NCI-H2196 (cell line): ENCODE results near the gene PDP2.

Source experiments
- DNase-seq: peaks from one replicate; lab custom pipeline; 2025; ENCODE audit not compliant: unreplicated experiment; lab: John Stamatoyannopoulos, UW

The PDP2 gene

GRCh38 chr16:66903544-66904427 is 23.5 kb downstream of the PDP2 start:
- no peak for DNase-seq

GRCh38 chr16:66904428-66904845 is 24.1 kb downstream of the PDP2 start:
- DNase-seq = no peak

DNA sequence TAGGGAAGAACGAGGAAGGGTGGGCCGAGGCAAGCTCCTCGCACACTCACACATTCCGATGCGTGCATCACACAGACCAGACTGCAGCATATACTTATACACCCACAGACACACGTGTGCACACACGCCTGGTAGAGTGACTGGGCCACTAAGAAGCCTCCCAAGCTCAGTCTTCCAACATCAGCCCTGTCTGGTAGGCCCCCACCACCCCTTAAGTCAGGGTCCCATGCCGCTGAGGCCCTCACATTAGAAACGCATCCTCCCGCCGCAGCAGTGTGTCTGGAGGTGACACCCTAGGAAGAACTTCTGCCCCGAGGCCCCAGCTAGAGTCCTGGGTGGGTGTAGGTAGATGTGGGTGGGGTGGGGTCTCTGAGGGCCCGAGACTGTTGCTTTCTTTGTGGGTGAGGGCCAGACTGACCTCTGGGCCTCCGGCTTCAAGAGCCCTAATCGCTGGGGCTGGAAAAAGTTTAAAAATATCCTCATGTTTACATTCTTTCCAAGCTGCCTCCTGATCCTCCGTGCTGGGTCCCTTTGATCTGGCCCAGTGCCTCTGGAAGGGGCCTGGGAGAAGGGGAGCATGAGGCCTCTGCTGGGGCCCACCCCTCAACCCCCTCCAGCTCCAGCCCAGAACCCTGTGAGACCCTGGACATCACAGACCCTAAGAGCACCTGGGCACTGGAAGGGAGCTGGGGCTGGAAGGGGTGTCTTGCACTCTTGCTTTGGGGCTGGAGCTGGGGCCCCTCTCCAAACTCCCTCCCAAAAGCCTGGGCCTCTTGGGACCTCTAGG is 24.7 kb downstream of the PDP2 start:
- DNase-seq = no peak

DNA sequence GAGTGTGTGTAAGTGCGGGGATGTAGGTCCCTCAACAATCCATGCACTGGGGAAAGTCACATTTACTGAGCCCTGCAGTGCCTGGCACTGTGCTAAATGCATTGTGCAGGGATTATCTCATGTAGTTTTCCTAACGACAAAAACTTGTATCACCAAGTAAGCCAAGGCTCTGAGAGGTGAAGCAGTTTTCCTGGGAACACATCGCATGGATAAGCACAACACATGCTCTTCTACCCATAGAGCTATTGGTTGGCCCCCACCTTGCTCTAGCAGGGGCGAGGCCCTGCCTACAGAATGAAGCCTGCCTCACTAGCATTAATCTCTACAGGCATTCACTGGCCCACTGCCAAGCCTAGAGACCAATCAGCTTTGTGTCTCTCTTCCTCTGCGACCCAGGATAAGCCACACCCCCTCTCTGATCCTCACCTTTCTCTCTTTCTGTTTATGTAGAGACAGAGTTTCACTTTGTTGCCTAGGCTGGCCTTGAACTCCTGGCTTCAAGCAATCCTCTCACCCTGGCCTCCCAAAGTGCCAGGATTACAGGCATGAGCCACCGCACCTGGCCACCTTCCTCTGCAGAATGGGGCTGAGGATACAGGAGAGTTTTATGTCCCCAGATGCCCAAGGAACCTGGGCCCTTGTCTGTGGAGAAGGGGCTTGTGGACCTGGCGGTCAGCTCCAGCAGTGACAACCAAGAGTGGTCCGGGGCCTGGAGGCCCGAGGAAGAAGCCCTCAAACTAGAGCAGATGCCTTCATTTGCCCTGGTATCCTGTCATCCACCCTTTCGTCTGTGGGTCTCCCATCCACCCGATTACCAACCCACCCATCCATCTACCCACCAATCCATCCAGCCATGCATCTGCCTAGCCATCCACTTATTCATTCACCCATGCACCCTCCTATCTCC is 25.6 kb downstream of the PDP2 start:
- peak; percentile 35 for DNase-seq

DNA sequence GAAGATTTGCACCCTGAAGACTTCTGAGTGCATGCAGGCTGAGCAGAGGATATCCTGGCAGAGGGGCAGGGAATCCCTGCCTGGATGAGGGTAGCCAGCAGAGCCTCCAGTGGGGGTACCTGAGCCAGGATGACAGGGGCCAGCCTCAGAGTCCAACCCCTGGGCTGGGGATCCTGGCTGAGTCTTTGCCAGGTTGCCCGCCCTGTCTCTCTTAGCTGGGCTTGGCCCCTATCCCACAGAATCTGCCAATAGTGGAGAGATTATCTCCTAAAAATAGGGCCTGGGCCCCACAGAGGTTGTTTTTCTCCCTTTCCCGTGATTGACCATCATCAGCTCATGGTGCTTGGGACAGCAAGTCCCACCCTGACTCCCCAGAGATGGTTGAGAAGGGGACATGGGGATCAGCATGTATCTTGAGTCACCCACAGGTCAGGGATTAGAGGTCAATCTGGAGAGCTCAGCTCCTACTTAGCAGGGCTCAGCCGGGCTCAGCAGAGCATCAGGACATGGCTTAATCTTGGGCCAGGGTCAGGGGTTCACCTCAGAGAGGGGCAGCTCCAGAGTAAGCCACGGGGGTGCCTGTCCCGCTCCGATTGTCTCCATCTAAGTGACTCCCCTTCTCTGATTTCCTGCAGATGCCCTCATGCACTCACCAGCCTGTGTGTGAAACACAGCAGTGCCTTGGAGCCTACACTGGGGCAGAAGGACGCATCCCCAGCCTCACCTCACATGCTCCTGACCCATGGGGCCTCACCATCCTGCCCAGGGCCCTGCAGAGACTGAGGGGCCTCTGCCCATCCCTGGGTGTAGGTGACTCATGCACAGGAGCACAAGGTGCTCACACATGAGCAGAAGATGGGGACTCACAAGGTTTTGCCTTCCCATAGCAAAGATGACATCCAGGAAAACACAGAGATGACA is 26.9 kb downstream of the PDP2 start:
- no peak for DNase-seq

- DNase-seq = no peak
Measured at GRCh38 chr16:66908116-66908515, 27.8 kb downstream of the PDP2 start.

- no peak for DNase-seq
Measured at GRCh38 chr16:66908762-66909559, 28.6 kb downstream of the PDP2 start.

GRCh38 chr16:66910175-66910940 is 30.0 kb downstream of the PDP2 start:
- DNase-seq = no peak

DNA sequence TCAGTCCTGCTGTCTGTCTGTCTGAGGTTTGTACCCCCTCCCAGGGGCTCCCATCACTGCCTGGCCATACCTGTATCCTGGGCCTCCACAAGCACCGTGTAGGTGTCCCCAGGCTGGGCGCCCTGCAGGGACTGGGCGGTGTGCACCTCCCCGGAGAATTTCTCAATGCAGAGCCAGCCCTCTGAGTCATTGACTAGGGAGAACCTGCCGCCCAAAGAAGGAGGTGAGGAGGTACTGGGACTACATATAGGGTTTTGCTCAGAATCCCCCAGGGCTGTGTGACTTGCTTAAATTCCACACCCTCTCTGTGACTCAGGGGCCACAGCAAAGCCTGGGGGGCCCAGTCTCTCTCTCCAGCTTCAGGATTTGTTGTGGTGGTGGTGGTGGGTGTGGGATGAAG is 30.8 kb downstream of the PDP2 start:
- DNase-seq = no peak

DNA sequence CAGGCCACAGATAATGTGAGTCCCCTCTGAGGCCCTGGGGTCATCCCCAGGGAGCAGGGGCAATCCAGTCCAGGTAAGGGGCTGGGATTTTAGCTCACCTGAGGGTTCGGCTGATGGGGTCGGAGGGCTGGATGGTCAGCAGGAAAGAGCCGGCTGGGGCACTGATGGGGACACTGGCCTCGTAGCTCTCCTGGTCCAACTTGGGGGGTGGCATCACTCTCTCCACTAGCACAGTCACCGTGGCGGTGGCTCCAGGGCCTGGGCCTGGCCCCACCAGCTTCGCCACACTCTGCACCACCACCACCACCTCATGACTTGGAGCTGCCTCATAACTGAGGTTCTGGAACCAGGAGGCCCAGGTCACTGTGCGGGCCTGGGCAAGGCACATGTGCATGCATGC is 31.5 kb downstream of the PDP2 start:
- DNase-seq = no peak

DNA sequence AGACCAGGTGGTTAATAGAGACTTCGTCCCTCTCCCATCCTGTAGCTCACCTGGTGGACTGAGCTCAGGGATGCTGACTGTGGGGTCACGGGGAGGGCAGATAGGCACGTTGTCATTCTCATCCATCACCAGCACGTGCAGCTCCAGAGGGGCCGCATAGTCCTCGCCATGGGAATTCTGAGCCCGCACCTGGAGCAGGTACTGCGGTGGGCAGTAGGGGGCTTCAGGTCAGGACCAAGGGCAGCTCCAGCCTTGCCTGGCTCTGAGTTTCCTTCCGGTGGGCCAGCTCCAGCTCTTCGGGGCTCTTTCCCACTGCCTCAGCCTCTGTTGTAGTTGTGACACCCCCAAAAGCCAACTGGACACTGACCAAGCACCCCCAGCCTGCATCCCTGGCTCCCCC is 32.8 kb downstream of the PDP2 start:
- DNase-seq = no peak

GRCh38 chr16:66913711-66914110 is 33.4 kb downstream of the PDP2 start:
- DNase-seq = no peak

DNA sequence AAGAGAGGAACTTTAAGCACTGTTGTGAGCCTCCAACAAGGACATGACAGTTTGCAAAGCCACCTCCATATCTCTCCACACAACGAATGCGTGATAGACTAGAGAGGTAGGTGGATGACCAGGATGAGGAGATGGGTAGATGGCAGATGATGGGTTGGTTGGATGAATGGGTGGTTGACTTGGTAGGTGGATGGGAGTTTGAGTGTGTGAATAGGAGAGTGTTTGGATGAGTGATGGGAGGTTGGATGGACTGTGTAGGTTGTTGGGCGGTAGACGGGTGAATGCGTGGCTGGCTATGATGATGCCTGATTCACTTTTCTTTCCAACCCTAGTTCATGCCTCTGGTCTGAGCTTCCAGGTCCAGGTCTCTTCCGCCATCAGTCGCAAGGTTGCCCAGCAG is 34.2 kb downstream of the PDP2 start:
- no peak for DNase-seq

DNA sequence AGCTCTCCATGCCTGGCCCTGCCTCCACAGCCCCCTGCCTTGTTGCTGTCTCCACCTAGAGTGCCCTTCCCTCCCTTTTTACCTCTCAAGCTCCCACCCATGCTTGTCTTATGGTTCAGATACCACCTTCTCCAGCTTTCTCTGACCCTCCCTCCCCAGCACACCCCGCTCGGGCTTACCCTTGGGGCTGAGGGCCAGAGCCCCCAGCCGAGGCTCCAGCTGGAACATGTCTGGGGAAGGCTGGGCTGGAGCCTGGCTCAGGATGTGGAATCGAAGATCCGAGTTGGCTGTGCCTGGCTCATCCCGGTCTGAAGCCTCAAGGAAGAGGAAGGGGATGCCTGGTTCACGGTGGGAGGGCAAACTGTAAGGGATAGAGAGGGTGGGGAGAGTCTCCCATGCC is 34.7 kb downstream of the PDP2 start:
- no peak for DNase-seq

GRCh38 chr16:66916518-66916917 is 36.2 kb downstream of the PDP2 start:
- no peak for DNase-seq

DNA sequence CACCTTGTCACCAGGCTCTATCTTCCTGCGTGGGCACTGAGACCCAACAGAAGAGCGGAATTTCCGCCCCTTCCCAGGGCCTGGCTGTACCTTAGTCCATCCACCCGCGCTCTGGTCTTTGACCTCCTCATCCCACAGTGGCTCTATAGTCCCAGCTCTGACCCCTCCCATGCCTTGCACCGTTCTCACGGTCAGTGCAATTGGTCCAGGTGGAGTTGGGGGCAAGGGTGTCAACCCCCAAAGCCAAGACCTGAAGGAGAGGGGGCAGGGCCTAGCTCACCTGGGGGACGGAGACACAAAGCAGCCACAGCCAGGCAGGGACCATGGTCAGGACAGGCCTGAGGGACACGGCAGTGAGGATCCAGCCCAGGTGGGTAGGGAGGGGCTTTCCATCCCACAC is 37.4 kb downstream of the PDP2 start:
- no peak for DNase-seq

DNA sequence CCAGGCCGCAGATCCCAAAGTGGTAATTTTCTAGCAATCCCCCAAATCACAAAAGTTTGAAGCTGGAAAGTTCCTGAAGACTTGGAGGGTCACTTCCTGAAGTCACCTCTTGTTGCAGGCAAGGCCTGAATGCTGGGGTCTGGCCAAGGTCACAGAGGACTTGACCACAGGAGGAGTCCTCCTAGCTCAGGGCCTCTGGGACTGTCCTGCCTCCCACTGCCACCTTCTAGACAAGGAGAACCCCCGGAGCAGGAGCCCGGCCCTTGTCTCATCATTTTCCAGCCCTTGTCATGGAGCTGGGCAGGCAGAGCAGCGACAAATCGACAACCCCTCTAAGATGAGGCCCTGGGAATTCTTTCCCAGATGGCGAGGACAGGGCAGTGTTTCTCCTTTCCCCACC is 38.0 kb downstream of the PDP2 start:
- DNase-seq = no peak

DNA sequence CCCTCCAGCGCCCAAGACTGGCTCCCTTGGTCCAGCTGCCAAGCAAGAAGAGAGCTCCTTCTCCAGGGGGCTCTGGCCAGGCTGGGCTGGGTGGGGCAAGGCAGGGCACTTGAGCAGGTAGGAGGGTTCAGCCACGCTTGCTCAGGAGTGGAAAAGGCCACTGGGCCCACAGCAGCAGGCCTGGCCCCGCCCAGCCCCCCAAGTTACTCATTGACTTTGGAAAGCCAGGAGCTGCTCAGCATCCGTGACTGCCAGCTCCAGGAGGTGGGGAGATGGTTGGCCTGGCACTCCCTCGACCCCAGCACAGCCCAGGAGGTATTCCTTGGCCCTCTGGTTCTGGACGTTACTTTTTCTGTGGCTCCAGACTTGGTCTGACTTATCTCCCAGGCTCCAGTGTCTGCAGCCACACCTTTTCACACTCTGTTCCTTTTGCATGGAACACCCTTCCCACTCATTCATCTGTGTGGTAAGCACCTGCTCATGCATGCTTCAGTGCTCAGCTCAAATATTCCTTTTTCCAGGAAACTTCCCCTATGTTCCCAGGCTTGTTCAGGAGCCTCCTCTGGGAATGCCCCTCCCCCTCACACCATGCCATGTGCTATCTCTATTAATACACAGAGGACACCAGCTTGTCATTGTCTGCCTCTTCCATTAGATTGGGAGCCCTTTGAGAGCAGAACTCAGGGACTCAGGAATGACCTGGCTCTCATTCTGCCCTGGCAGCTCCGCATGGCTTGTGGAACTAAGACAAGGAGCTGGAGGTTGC is 38.7 kb downstream of the PDP2 start, which contains the start of gene CDH16:
Gene CDH16 (minus strand): TSS at position 83 of the 766 bp plus-strand sequence. CDS start 820 bp downstream, outside the sequence.
- no peak for DNase-seq
